Keratinocyte (primary cell): Measurements from ENCODE around the gene FGF22. TPM values are rescaled to one million over a fixed set of nuclear protein-coding genes. Genes with fewer than 3 reads are reported as not detected.

Experiments
- DNase-seq: peaks from one replicate; pipeline ENCODE4 v3.0.0-alpha.2; 2011; ENCODE audit warnings: low read depth, missing footprints, low spot score
- FAIRE-seq: peaks from 2 replicates; lab custom pipeline; 2011; peaks lifted over from hg19 to GRCh38; lab: Jason Lieb, UNC
- H2AFZ ChIP-seq: 2 replicates; pipeline ENCODE4 v1.6.0; 2012; ENCODE audit warnings: low read length, control low read depth, inconsistent platforms; ENCODE audit not compliant: control insufficient read depth
- H3K27ac ChIP-seq: 2 replicates; pipeline ENCODE4 v1.5.1; 2011; ENCODE audit warnings: low read length; ENCODE audit not compliant: control insufficient read depth, insufficient read depth
- H3K27me3 ChIP-seq: 3 replicates; pipeline ENCODE4 v1.6.0; 2011; ENCODE audit warnings: low read length; ENCODE audit not compliant: control insufficient read depth, insufficient read depth; ENCODE audit errors: extremely low read depth
- H3K36me3 ChIP-seq, 2 experiments: 2 replicates in 1 of 2; 3 replicates in 1 of 2; pipeline ENCODE4 v1.5.1; 2011; ENCODE audit warnings: low read length in 2 of 2, mild to moderate bottlenecking in 1 of 2; ENCODE audit not compliant: control insufficient read depth in 2 of 2, insufficient read depth in 2 of 2; ENCODE audit errors: extremely low read depth in 1 of 2
- H3K4me1 ChIP-seq: 3 replicates; pipeline ENCODE4 v1.5.1; 2011; ENCODE audit warnings: low read length; ENCODE audit not compliant: control insufficient read depth, insufficient read depth; ENCODE audit errors: extremely low read depth
- H3K4me2 ChIP-seq: 3 replicates; pipeline ENCODE4 v1.6.0; 2011; ENCODE audit warnings: low read depth, low read length; ENCODE audit not compliant: control insufficient read depth, insufficient read depth; ENCODE audit errors: extremely low read depth
- H3K4me3 ChIP-seq, 3 experiments: fragments of 200-600 bp in 1 of 3; sonication (generic) in 1 of 3; 2 replicates in 2 of 3; 3 replicates in 1 of 3; pipeline ENCODE4 v1.5.1; 2011 to 2016; ENCODE audit warnings: low read length in 3 of 3, mild to moderate bottlenecking in 3 of 3, control low read depth in 2 of 3, inconsistent platforms in 1 of 3, low read depth in 1 of 3, mixed read lengths in 1 of 3, mixed run types in 1 of 3, moderate library complexity in 1 of 3; ENCODE audit not compliant: control insufficient read depth in 2 of 3, insufficient read depth in 2 of 3; ENCODE audit errors: extremely low read depth in 1 of 3
- H3K79me2 ChIP-seq: 2 replicates; pipeline ENCODE4 v1.6.0; 2012; ENCODE audit warnings: low read length; ENCODE audit not compliant: control insufficient read depth, insufficient read depth
- H3K9ac ChIP-seq: 3 replicates; pipeline ENCODE4 v1.6.0; 2011; ENCODE audit warnings: low read length; ENCODE audit not compliant: control insufficient read depth, insufficient read depth; ENCODE audit errors: extremely low read depth
- H3K9me1 ChIP-seq: 3 replicates; pipeline ENCODE4 v1.6.0; 2011; ENCODE audit warnings: low read length; ENCODE audit not compliant: control insufficient read depth, insufficient read depth; ENCODE audit errors: extremely low read depth
- H3K9me3 ChIP-seq: 2 replicates; pipeline ENCODE4 v1.5.1; 2012; ENCODE audit warnings: low read depth, low read length; ENCODE audit not compliant: control insufficient read depth
- H4K20me1 ChIP-seq: 3 replicates; pipeline ENCODE4 v1.6.0; 2011; ENCODE audit warnings: low read length; ENCODE audit not compliant: control insufficient read depth, insufficient read depth; ENCODE audit errors: extremely low read depth
- EZH2 ChIP-seq: IDR thresholded peaks from one replicate; pipeline ENCODE4 v1.6.1; 2012; ENCODE audit warnings: inconsistent platforms, mild to moderate bottlenecking, low read length, moderate library complexity
- dilution Hi-C: fragments of 300-500 bp; cut with MboI; formaldehyde crosslinking; loops from one replicate; pipeline ENCODE4 v1.7.0; 2020; ENCODE audit warnings: low sequenced_read_pairs; ENCODE audit not compliant: extremely low pct_ligation_motif_present
- polyA plus RNA-seq, 5 experiments: library from polyadenylated mRNA; depleted of rRNA in 3 of 5; stranded (reverse) in 3 of 5; stranded (forward) in 1 of 5; unstranded in 1 of 5; fragments of >200 nt; gene quantifications; 1 replicate in 1 of 5; 2 replicates in 3 of 5; 3 replicates in 1 of 5; pipeline versions ENCODE4 v1.2.1 to v1.2.3, GENCODE V29; 2011 to 2012; ENCODE audit warnings: missing spikeins in 2 of 5, low read depth in 1 of 5, low replicate concordance in 1 of 5
- TF ChIP-seq, protein P1 (sequence below), 3 experiments: IDR thresholded peaks in 1 of 3; conservative IDR thresholded peaks in 1 of 3; optimal IDR thresholded peaks in 1 of 3; 2 replicates in 2 of 3; 3 replicates in 1 of 3; pipeline versions ENCODE3 to v1.5.1; 2011; ENCODE audit warnings: low read length in 3 of 3, mild to moderate bottlenecking in 3 of 3, moderate library complexity in 2 of 3, control low read depth in 1 of 3, inconsistent platforms in 1 of 3; ENCODE audit not compliant: insufficient read depth in 2 of 3; ENCODE audit errors: extremely low read depth in 1 of 3

The FGF22 gene
- polyA plus RNA-seq, 1 donor (not counting 4 experiments of a cell fraction or from before 2014, with no cell fraction given) = not detected

DNA sequence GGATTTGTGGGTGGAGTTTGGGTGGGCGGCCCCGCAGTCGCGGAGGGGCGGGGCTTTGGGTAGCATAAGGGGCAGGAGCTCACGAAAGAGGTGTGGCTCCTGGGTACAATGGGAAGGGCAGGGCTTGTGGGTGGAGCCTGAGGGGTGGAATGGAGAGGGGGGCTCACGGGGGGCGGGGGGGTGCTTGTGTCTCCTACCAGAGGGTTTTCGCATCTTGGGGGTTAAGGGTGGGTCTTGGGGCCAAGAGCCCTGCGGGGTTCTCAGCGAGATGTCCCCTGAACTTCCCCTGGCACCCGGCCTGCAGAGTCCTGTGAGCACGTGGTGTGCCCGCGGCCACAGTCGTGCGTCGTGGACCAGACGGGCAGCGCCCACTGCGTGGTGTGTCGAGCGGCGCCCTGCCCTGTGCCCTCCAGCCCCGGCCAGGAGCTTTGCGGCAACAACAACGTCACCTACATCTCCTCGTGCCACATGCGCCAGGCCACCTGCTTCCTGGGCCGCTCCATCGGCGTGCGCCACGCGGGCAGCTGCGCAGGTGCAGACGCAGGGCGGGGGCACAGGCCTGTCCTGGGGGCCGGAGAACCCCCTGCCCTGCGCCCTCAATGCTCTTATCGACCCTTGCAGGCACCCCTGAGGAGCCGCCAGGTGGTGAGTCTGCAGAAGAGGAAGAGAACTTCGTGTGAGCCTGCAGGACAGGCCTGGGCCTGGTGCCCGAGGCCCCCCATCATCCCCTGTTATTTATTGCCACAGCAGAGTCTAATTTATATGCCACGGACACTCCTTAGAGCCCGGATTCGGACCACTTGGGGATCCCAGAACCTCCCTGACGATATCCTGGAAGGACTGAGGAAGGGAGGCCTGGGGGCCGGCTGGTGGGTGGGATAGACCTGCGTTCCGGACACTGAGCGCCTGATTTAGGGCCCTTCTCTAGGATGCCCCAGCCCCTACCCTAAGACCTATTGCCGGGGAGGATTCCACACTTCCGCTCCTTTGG, 41.6 kb downstream of the FGF22 start:
- Histone ChIP-seq H3K4me3 (peak overlapping the region in 1 of 3 experiments; percentile 20), H3K27me3 (no peaks in the 10 kb centered on the region), H3K4me1 (peaks cover 20% of the 10 kb centered on the region), H3K79me2 (peaks cover 23% of the 10 kb centered on the region), H4K20me1 (peaks cover 21% of the 10 kb centered on the region), H3K36me3 (peaks cover 9 to 29% of the 10 kb centered on the region in 2 experiments), H3K9me3 (no peaks in the 10 kb centered on the region), H3K9me1 (peaks cover 2% of the 10 kb centered on the region), H3K27ac (peak overlapping the region; percentile 83), H2AFZ (no peak overlapping the region), H3K4me2 (peak overlapping the region; percentile 82), H3K9ac (peak overlapping the region; percentile 70)
- dilution Hi-C loops = no loop called here
- no peak for DNase-seq
- FAIRE-seq = no peak
- TF ChIP-seq EZH2 = no peak
- TF ChIP-seq, protein P1, sequence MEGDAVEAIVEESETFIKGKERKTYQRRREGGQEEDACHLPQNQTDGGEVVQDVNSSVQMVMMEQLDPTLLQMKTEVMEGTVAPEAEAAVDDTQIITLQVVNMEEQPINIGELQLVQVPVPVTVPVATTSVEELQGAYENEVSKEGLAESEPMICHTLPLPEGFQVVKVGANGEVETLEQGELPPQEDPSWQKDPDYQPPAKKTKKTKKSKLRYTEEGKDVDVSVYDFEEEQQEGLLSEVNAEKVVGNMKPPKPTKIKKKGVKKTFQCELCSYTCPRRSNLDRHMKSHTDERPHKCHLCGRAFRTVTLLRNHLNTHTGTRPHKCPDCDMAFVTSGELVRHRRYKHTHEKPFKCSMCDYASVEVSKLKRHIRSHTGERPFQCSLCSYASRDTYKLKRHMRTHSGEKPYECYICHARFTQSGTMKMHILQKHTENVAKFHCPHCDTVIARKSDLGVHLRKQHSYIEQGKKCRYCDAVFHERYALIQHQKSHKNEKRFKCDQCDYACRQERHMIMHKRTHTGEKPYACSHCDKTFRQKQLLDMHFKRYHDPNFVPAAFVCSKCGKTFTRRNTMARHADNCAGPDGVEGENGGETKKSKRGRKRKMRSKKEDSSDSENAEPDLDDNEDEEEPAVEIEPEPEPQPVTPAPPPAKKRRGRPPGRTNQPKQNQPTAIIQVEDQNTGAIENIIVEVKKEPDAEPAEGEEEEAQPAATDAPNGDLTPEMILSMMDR (optimal IDR thresholded peaks at IDR 0.05 in 1 of 3, IDR thresholded peaks at IDR 0.05 in 1 of 3, conservative IDR thresholded peaks at IDR 0.05 in 1 of 3; ENCODE audit: extremely low read depth in 1 of 3, insufficient read depth in 2 of 3, low read length in 3 of 3) = no peak

DNA sequence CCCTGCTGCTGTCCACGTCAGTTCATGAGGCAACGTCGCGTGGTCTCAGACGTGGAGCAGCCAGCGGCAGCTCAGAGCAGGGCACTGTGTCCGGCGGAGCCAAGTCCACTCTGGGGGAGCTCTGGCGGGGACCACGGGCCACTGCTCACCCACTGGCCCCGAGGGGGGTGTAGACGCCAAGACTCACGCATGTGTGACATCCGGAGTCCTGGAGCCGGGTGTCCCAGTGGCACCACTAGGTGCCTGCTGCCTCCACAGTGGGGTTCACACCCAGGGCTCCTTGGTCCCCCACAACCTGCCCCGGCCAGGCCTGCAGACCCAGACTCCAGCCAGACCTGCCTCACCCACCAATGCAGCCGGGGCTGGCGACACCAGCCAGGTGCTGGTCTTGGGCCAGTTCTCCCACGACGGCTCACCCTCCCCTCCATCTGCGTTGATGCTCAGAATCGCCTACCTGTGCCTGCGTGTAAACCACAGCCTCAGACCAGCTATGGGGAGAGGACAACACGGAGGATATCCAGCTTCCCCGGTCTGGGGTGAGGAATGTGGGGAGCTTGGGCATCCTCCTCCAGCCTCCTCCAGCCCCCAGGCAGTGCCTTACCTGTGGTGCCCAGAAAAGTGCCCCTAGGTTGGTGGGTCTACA, 43.1 kb downstream of the FGF22 start:
- H3K27ac ChIP-seq = no peak overlapping the region
- H3K9ac ChIP-seq = no peak overlapping the region
- H3K36me3 ChIP-seq = peaks cover 9 to 29% of the 10 kb centered on the region in 2 experiments
- H2AFZ ChIP-seq = no peak overlapping the region
- H3K27me3 ChIP-seq = no peaks in the 10 kb centered on the region
- H3K9me1 ChIP-seq = peaks cover 2% of the 10 kb centered on the region
- DNase-seq = no peak
- no peak for TF ChIP-seq EZH2
- TF ChIP-seq, protein P1 (optimal IDR thresholded peaks at IDR 0.05 in 1 of 3, IDR thresholded peaks at IDR 0.05 in 1 of 3, conservative IDR thresholded peaks at IDR 0.05 in 1 of 3; ENCODE audit: extremely low read depth in 1 of 3, insufficient read depth in 2 of 3, low read length in 3 of 3) = no peak
- H3K79me2 ChIP-seq = peaks cover 16% of the 10 kb centered on the region
- FAIRE-seq = no peak
- H3K4me3 ChIP-seq = no peak overlapping the region
- peaks cover 18% of the 10 kb centered on the region for H4K20me1 ChIP-seq
- dilution Hi-C loops = no loop called here
- no peak overlapping the region for H3K4me2 ChIP-seq
- H3K9me3 ChIP-seq = no peaks in the 10 kb centered on the region
- peaks cover 17% of the 10 kb centered on the region for H3K4me1 ChIP-seq
